H1 (cell line): ENCODE measurements around the gene NT5DC1. TPM values are rescaled to one million over a fixed set of nuclear protein-coding genes. Genes with fewer than 3 reads are reported as not detected.

ENCODE experiments used
- CTCF ChIA-PET: fragments of 300-600 bp; sonication (Branson Sonifier 250); formaldehyde crosslinking; loops from one replicate; lab custom pipeline; 2021; ENCODE audit not compliant: partially characterized antibody; lab: Charles Lee
- POLR2A ChIA-PET: fragments of 300-600 bp; sonication (Branson Sonifier 250); formaldehyde crosslinking; loops from one replicate; lab custom pipeline; 2021; ENCODE audit warnings: inconsistent platforms; ENCODE audit not compliant: partially characterized antibody; lab: Charles Lee
- DNase-seq, 2 experiments: peaks; one replicate each; pipeline versions ENCODE4 v3.0.0 to v3.0.0-alpha.2; 2010 to 2022; ENCODE audit warnings: low spot score in 2 of 2, low read depth in 1 of 2, mixed read lengths in 1 of 2
- FAIRE-seq: peaks from 2 replicates; lab custom pipeline; 2011; peaks lifted over from hg19 to GRCh38; lab: Jason Lieb, UNC
- H2AFZ ChIP-seq: 2 replicates; pipeline ENCODE4 v1.8.1; 2012; ENCODE audit warnings: low read length, inconsistent platforms
- H2AK5ac ChIP-seq: 2 replicates; pipeline ENCODE4 v1.6.1; 2013; ENCODE audit warnings: low read depth, low read length
- H2BK120ac ChIP-seq: replicated peaks from 2 replicates; pipeline ENCODE3; 2013; ENCODE audit warnings: low read depth, low read length, inconsistent platforms
- H2BK12ac ChIP-seq: 2 replicates; pipeline ENCODE4 v1.6.1; 2013; ENCODE audit warnings: low read depth, low read length
- H2BK15ac ChIP-seq: 2 replicates; pipeline ENCODE4 v1.6.1; 2013; ENCODE audit warnings: low read length
- H2BK20ac ChIP-seq: 2 replicates; pipeline ENCODE4 v1.6.1; 2013; ENCODE audit warnings: low read length
- H2BK5ac ChIP-seq: 2 replicates; pipeline ENCODE4 v1.6.1; 2013; ENCODE audit warnings: low read depth, low read length
- H3K14ac ChIP-seq: 2 replicates; pipeline ENCODE4 v1.6.1; 2013; ENCODE audit warnings: inconsistent platforms; ENCODE audit not compliant: insufficient read length
- H3K18ac ChIP-seq: 2 replicates; pipeline ENCODE4 v1.6.1; 2013; ENCODE audit warnings: low read length; ENCODE audit errors: extremely low read depth
- H3K23ac ChIP-seq: 2 replicates; pipeline ENCODE4 v1.6.1; 2013; ENCODE audit warnings: inconsistent platforms; ENCODE audit not compliant: insufficient read length
- H3K23me2 ChIP-seq: 2 replicates; pipeline ENCODE4 v1.6.1; 2013; ENCODE audit warnings: low read depth, low read length
- H3K27ac ChIP-seq: 2 replicates; pipeline ENCODE4 v1.6.1; 2011; ENCODE audit warnings: low read depth, low read length, inconsistent platforms
- H3K27me3 ChIP-seq, 4 experiments: replicated peaks in 1 of 4; 1 replicate in 1 of 4; 2 replicates in 3 of 4; pipeline versions ENCODE4 v1.6.1 to v1.8.1; 2011 to 2013; ENCODE audit warnings: low read length in 3 of 4, mild to moderate bottlenecking in 3 of 4, inconsistent platforms in 2 of 4, mixed read lengths in 2 of 4, moderate library complexity in 1 of 4; ENCODE audit not compliant: control insufficient read depth in 3 of 4, insufficient read depth in 3 of 4; ENCODE audit errors: extremely low read depth in 1 of 4
- H3K36me3 ChIP-seq, 4 experiments: 2 replicates each; pipeline versions ENCODE4 v1.6.1 to v1.8.1; 2011 to 2013; ENCODE audit warnings: mild to moderate bottlenecking in 4 of 4, low read length in 3 of 4, moderate library complexity in 2 of 4, control low read depth in 1 of 4, inconsistent platforms in 1 of 4; ENCODE audit not compliant: insufficient read depth in 4 of 4, control insufficient read depth in 2 of 4
- H3K4ac ChIP-seq: replicated peaks from 2 replicates; pipeline ENCODE3; 2013; ENCODE audit warnings: low read length, low read depth, mixed read lengths, inconsistent platforms; ENCODE audit not compliant: insufficient read length
- H3K4me1 ChIP-seq, 4 experiments: replicated peaks in 1 of 4; 1 replicate in 1 of 4; 2 replicates in 3 of 4; pipeline versions ENCODE4 v1.6.1 to v1.8.1; 2011 to 2013; ENCODE audit warnings: low read length in 3 of 4, inconsistent platforms in 2 of 4, mixed read lengths in 1 of 4; ENCODE audit not compliant: insufficient read depth in 4 of 4, control insufficient read depth in 3 of 4
- H3K4me2 ChIP-seq, 2 experiments: 2 replicates each; pipeline versions ENCODE4 v1.6.1 to v1.8.1; 2011 to 2013; ENCODE audit warnings: low read depth in 2 of 2, low read length in 2 of 2, control low read depth in 1 of 2, inconsistent platforms in 1 of 2, mild to moderate bottlenecking in 1 of 2; ENCODE audit not compliant: insufficient read depth in 1 of 2
- H3K4me3 ChIP-seq, 4 experiments: fragments of 200-600, 300-600 bp in 1 of 4; sonication (generic), shearing (Covaris generic), sonication (Bioruptor Twin) in 1 of 4; 2 replicates each; pipeline versions ENCODE4 v1.5.1 to v1.8.1; 2011 to 2016; ENCODE audit warnings: low read length in 4 of 4, low read depth in 3 of 4, control low read depth in 2 of 4, inconsistent platforms in 2 of 4, mild to moderate bottlenecking in 2 of 4, mixed read lengths in 1 of 4, moderate library complexity in 1 of 4; ENCODE audit not compliant: insufficient read depth in 2 of 4; ENCODE audit errors: extremely low read depth in 1 of 4
- H3K56ac ChIP-seq: replicated peaks from 2 replicates; pipeline ENCODE3; 2013; ENCODE audit warnings: low read depth, mild to moderate bottlenecking, mixed read lengths, low read length, inconsistent platforms; ENCODE audit not compliant: insufficient read length
- H3K79me1 ChIP-seq: 2 replicates; pipeline ENCODE4 v1.6.1; 2013; ENCODE audit warnings: low read depth, low read length, control low read depth
- H3K79me2 ChIP-seq, 2 experiments: 2 replicates each; pipeline versions ENCODE4 v1.6.1 to v1.8.1; 2012 to 2013; ENCODE audit warnings: low read length in 2 of 2, mild to moderate bottlenecking in 2 of 2, inconsistent platforms in 1 of 2; ENCODE audit not compliant: insufficient read depth in 2 of 2, control insufficient read depth in 1 of 2
- H3K9ac ChIP-seq, 4 experiments: replicated peaks in 1 of 4; 1 replicate in 1 of 4; 2 replicates in 3 of 4; pipeline versions ENCODE4 v1.6.1 to v1.8.1; 2011 to 2013; ENCODE audit warnings: low read depth in 3 of 4, low read length in 3 of 4, control low read depth in 2 of 4, mild to moderate bottlenecking in 2 of 4, moderate library complexity in 2 of 4, inconsistent platforms in 1 of 4; ENCODE audit errors: extremely low read depth in 1 of 4
- H3K9me3 ChIP-seq, 2 experiments: 2 replicates each; pipeline versions ENCODE4 v1.6.1 to v1.8.1; 2012 to 2013; ENCODE audit warnings: mild to moderate bottlenecking in 2 of 2, moderate library complexity in 2 of 2, control low read depth in 1 of 2, inconsistent platforms in 1 of 2, low read depth in 1 of 2, low read length in 1 of 2, mixed read lengths in 1 of 2; ENCODE audit not compliant: insufficient read depth in 2 of 2
- H4K20me1 ChIP-seq, 2 experiments: replicated peaks in 1 of 2; 2 replicates each; pipeline versions ENCODE3 to v1.8.1; 2011 to 2013; ENCODE audit warnings: inconsistent platforms in 2 of 2, low read length in 2 of 2, mild to moderate bottlenecking in 1 of 2; ENCODE audit not compliant: insufficient read depth in 2 of 2, control insufficient read depth in 1 of 2
- H4K5ac ChIP-seq: 2 replicates; pipeline ENCODE4 v1.6.1; 2013; ENCODE audit warnings: low read length, low read depth, mixed read lengths, inconsistent platforms; ENCODE audit not compliant: insufficient read length
- H4K8ac ChIP-seq: 2 replicates; pipeline ENCODE4 v1.8.0; 2013; ENCODE audit warnings: mild to moderate bottlenecking, moderate library complexity, low read length, inconsistent platforms; ENCODE audit not compliant: insufficient read depth; ENCODE audit errors: extremely low read depth
- H4K91ac ChIP-seq: replicated peaks from 2 replicates; pipeline ENCODE3; 2013; ENCODE audit warnings: low read length, mixed read lengths, inconsistent platforms; ENCODE audit not compliant: insufficient read length
- CBX8 ChIP-seq: fragments of 300-800, 300-1000 bp; sonication (generic); IDR thresholded peaks from 2 replicates; pipeline ENCODE4 v1.7.1; 2016; ENCODE audit warnings: low read depth, low read length, borderline replicate concordance
- CEBPB ChIP-seq: IDR thresholded peaks from 2 replicates; pipeline ENCODE4 v1.6.1; 2012; ENCODE audit warnings: low read depth, low read length
- EZH2 ChIP-seq: fragments of 200-600 bp; sonication (generic); IDR thresholded peaks from 2 replicates; pipeline ENCODE4 v1.7.1; 2012; ENCODE audit warnings: low read depth, mild to moderate bottlenecking, moderate library complexity, low read length, inconsistent platforms; ENCODE audit not compliant: severe bottlenecking
- KDM1A ChIP-seq: fragments of 200-600, 300-600 bp; sonication (generic); IDR thresholded peaks from 2 replicates; pipeline ENCODE4 v1.7.1; 2016; ENCODE audit warnings: mild to moderate bottlenecking, low read length, borderline replicate concordance
- KDM4A ChIP-seq: IDR thresholded peaks from one replicate; pipeline ENCODE4 v1.7.1; 2012; ENCODE audit warnings: low read depth, mild to moderate bottlenecking, moderate library complexity, low read length, inconsistent platforms; ENCODE audit not compliant: severe bottlenecking
- MAFK ChIP-seq: IDR thresholded peaks from 2 replicates; pipeline ENCODE4 v1.6.1; 2012; ENCODE audit warnings: low read depth, mild to moderate bottlenecking, improper control_type of control experiment, low read length
- NRF1 ChIP-seq: IDR thresholded peaks from 2 replicates; pipeline ENCODE4 v1.6.1; 2011; ENCODE audit warnings: mild to moderate bottlenecking, low read depth, low read length, improper control_type of control experiment
- PHF8 ChIP-seq: fragments of 200-600 bp; sonication (generic); conservative IDR thresholded peaks from 2 replicates; pipeline ENCODE4 v1.7.1; 2012; ENCODE audit warnings: low read depth, mild to moderate bottlenecking, inconsistent platforms, low read length, moderate library complexity
- POLR2A ChIP-seq, 2 experiments: IDR thresholded peaks; 1 replicate in 1 of 2; 2 replicates in 1 of 2; pipeline ENCODE4 v1.6.1; 2011; ENCODE audit warnings: low read depth in 2 of 2, low read length in 2 of 2, mild to moderate bottlenecking in 2 of 2; ENCODE audit errors: control extremely low read depth in 1 of 2
- POU5F1 ChIP-seq: IDR thresholded peaks from 2 replicates; pipeline ENCODE4 v1.6.1; 2011; ENCODE audit warnings: low read depth, mild to moderate bottlenecking, low read length, moderate library complexity
- RNF2 ChIP-seq: fragments of 200-900, 300-1000 bp; sonication (generic); IDR thresholded peaks from 2 replicates; pipeline ENCODE4 v1.7.1; 2016; ENCODE audit warnings: borderline replicate concordance, low read depth, mild to moderate bottlenecking, antibody characterized with exemption, low read length; ENCODE audit not compliant: poor library complexity, severe bottlenecking; ENCODE audit errors: missing control alignments
- YY1 ChIP-seq: IDR thresholded peaks from 2 replicates; pipeline ENCODE4 v1.6.1; 2011; ENCODE audit warnings: low read depth, mild to moderate bottlenecking, low read length
- WGBS, 2 experiments: shearing (Covaris generic) in 1 of 2; methylation state at CpG; one replicate each; pipeline versions ENCODE4 v1.1.6 to v1.1.7; 2013 to 2015; ENCODE audit warnings: low lambda C conversion rate in 2 of 2, mixed read lengths in 2 of 2, inconsistent platforms in 1 of 2, low coverage in 1 of 2, missing lambda C conversion rate in 1 of 2; ENCODE audit not compliant: insufficient replicate concordance in 2 of 2, insufficient coverage in 1 of 2, insufficient read length in 1 of 2; ENCODE audit errors: extremely low coverage in 1 of 2, missing lambda C conversion rate in 1 of 2; 5-methylcytosine and 5-hydroxymethylcytosine counted together
- polyA plus RNA-seq, 7 experiments: library from polyadenylated mRNA; depleted of rRNA in 3 of 7; stranded (reverse) in 5 of 7; unstranded in 2 of 7; fragments of >200 nt in 5 of 7; fragments of 200-250 nt in 2 of 7; gene quantifications; 1 replicate in 5 of 7; 2 replicates in 1 of 7; 4 replicates in 1 of 7; pipeline versions ENCODE4 v1.2.1 to v1.2.3, GENCODE V29; 2011 to 2013; ENCODE audit warnings: missing spikeins in 2 of 7, mixed read lengths in 2 of 7
- total RNA-seq: library from RNA; stranded (reverse); fragmentation: NEBNext Ultra II Directional; extraction: Animal tissue kit (Norgen Biotek cat#: 25700); gene quantifications from 2 replicates; pipeline ENCODE4 v1.2.1, GENCODE V29; 2021

Gene NT5DC1
- total and polyA plus RNA-seq, 2 of the 8 experiments (the other 6 are each of a cell fraction or from before 2014, with no cell fraction given): 25.3 to 72.7 TPM

DNA sequence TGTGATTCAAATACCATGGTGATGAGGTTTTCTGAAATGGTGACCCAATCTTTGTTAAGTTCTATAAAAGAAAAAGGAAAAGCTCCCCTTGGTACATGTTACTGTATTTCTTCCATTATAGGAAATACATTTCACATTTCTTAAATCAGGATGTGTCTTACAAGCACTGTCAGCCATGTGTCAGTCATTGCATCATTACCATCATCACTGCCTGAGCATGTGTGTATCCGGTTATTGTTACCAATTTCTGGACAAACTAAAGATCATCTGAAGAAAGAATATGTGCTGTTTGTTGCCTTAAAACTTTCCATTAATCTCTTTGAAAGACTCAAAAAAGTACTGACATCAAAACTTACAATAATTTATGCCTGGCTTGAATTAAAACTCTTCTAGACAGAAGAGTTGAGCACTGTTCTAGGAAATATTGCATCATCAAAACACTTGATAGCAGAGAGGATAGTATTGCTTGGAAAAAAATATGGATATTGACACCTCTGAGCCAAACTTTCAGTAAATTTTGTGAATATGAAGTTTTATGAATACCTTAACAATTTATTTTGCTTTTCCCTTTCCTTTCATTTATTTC, 186.2 kb downstream of the NT5DC1 start:
- Histone ChIP-seq H3K14ac (no peak overlapping the region), H4K91ac (no peak overlapping the region), H3K56ac (no peak overlapping the region), H4K8ac (no peak overlapping the region), H3K4me3 (no peak overlapping the region), H3K9me3 (no peaks in the 10 kb centered on the region), H3K18ac (no peak overlapping the region), H3K27ac (no peak overlapping the region), H2BK12ac (no peak overlapping the region), H2BK20ac (no peak overlapping the region), H3K4ac (no peak overlapping the region), H3K36me3 (no peaks in the 10 kb centered on the region), H3K23me2 (no peaks in the 10 kb centered on the region), H3K4me1 (peaks cover 0 to 2% (median 0%) of the 10 kb centered on the region in 4 experiments; a peak in 1 of 7 replicates), H4K20me1 (no peaks in the 10 kb centered on the region), H3K27me3 (no peaks in the 10 kb centered on the region), H3K79me1 (no peaks in the 10 kb centered on the region), H3K23ac (no peak overlapping the region), H2AK5ac (no peak overlapping the region), H2AFZ (no peak overlapping the region), H4K5ac (no peak overlapping the region), H3K79me2 (no peaks in the 10 kb centered on the region), H2BK120ac (no peak overlapping the region), H2BK5ac (no peak overlapping the region), H3K9ac (no peak overlapping the region), H3K4me2 (no peak overlapping the region), H2BK15ac (no peak overlapping the region)
- FAIRE-seq (no peak), DNase-seq (no peak)
- CTCF ChIA-PET: interaction anchor here (0.5 to 3.4 kb wide), 67 partner anchors 8 to 380 kb away, joined by 3 to 28 read pairs (median 6); partner anchors contain the start of genes CALHM4, CALHM5, CALHM6 and RWDD1
- 64% methylated on average over 1 of the region's 1 CpG; no CpG with 5 or more reads in 1 of the 2 experiments for WGBS, 2 experiments
- POLR2A ChIA-PET: interaction anchor here (1.0 to 2.4 kb wide), 4 partner anchors 7 to 225 kb away, joined by 3 to 12 read pairs (median 3); partner anchors contain the start of genes CALHM5 and TSPYL1
- TF ChIP-seq RNF2: no peak
- no peak for TF ChIP-seq YY1
- no peak for TF ChIP-seq CBX8
- TF ChIP-seq MAFK: no peak
- TF ChIP-seq KDM1A: no peak
- TF ChIP-seq POU5F1: no peak
- no peak for TF ChIP-seq EZH2
- no peak for TF ChIP-seq CEBPB
- TF ChIP-seq PHF8: no peak
- no peak for TF ChIP-seq KDM4A
- TF ChIP-seq POLR2A (IDR thresholded peaks at IDR 0.05; ENCODE audit: control extremely low read depth in 1 of 2, low read depth in 2 of 2, low read length in 2 of 2): no peak
- no peak for TF ChIP-seq NRF1
